Hindlimb muscle (tissue), 1 donor: ENCODE data around the gene SIX2. TPM values are rescaled to one million over a fixed set of nuclear protein-coding genes. Genes with fewer than 3 reads are reported as not detected.

ENCODE experiments used
- DNase-seq: peaks from one replicate; pipeline ENCODE4 v3.0.0-alpha.2; 2013
- polyA plus RNA-seq: library from polyadenylated mRNA; unstranded; fragments of 120-200 nt; gene quantifications from one replicate; pipeline ENCODE4 v1.2.1, GENCODE V29; 2013; ENCODE audit not compliant: insufficient read length

The SIX2 gene
- polyA plus RNA-seq, 1 donor = 7.2 TPM

DNA sequence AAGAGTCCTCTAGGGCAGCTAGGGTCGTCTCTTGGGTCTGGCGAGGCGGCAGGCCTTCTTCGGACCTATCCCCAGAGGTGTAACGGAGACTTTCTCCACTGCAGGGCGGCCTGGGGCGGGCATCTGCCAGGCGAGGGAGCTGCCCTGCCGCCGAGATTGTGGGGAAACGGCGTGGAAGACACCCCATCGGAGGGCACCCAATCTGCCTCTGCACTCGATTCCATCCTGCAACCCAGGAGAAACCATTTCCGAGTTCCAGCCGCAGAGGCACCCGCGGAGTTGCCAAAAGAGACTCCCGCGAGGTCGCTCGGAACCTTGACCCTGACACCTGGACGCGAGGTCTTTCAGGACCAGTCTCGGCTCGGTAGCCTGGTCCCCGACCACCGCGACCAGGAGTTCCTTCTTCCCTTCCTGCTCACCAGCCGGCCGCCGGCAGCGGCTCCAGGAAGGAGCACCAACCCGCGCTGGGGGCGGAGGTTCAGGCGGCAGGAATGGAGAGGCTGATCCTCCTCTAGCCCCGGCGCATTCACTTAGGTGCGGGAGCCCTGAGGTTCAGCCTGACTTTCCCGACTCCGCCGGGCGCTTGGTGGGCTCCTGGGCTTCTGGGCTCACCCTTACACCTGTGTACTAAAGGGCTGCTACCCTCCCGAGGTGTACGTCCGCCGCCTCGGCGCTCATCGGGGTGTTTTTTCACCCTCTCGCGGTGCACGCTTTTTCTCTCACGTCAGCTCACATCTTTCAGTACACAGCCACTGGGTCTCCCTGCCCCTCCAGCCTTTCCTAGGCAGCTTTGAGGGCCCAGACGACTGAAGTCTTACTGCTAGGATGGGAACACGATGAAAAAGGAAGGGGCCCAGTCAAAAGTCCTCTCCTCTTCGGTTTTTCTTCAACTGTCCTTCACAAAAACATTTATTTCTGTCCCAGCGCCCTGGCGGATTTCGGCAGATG is 8.1 kb downstream of the SIX2 start:
- no peak for DNase-seq

DNA sequence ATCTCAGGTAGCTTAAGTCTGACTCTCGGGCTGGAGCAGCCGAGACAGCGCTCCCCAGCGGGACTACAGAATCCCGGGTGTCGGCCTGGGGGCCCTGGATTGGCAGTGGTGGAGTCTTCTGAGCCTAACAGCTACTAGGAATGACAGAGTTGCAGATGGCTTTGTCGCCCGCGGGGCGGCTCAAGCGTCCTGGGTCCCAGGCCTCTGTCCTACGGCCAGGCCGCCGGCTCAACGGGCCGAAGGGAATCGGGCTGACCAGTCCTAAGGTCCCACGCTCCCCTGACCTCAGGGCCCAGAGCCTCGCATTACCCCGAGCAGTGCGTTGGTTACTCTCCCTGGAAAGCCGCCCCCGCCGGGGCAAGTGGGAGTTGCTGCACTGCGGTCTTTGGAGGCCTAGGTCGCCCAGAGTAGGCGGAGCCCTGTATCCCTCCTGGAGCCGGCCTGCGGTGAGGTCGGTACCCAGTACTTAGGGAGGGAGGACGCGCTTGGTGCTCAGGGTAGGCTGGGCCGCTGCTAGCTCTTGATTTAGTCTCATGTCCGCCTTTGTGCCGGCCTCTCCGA is 8.8 kb downstream of the SIX2 start:
- DNase-seq = no peak

DNA sequence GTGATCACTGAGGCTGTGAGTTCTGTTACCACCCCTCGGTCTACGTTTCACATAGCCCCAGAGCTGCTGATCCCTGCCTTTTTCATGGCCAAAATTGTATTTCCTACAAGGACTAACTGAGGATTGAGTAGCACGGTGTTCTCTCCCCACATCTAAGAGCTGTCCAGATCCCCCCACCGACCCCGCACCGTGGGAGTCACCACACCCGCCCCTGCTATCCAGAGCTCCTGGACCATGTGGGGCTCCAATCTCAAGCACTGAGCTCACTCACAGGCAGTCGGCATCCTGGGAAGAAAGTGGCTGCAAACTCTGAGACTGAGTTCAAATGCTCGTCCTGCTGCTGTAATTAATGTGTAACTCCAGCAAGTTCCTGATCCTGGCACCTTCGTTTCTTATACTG is 9.7 kb downstream of the SIX2 start:
- DNase-seq = no peak

DNA sequence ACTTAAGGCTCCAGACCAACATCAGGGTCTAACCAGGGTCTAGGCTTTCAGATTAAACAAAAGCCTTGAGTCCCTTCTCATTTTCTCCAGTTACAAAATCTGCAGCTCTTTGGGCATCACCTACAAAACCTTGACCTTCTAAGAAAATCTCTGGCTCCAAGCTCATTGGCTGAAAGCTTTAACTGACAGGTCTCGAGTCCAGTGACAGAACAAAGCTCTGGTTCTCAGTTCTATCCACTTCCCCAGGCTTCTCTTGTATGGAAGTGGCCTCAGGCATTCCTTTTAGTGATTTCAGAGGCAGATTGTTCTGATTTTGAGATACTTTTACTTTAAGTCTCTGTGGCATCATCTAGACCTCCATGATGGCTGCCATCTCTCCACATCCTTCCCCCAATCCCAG is 11.3 kb downstream of the SIX2 start:
- no peak for DNase-seq

DNA sequence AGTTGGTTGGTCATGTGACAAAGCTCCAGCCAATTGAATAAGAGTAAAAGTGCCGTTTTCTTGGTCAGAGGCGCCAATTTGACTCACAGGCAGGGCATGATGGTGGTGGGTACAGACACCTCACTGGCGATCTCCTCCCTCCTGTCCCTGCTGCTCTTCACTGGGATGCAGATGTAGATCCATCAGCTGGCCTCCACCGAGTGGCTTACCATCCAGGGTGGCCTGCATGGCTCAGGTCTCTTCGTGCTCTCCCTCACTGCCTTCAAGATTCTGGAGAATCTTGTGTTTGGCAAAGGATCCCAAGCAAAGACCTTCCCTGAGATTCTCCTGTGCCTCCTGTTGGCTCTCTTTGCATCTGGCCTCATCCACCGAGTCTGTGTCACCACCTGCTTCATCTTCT is 12.9 kb downstream of the SIX2 start:
- DNase-seq = no peak

DNA sequence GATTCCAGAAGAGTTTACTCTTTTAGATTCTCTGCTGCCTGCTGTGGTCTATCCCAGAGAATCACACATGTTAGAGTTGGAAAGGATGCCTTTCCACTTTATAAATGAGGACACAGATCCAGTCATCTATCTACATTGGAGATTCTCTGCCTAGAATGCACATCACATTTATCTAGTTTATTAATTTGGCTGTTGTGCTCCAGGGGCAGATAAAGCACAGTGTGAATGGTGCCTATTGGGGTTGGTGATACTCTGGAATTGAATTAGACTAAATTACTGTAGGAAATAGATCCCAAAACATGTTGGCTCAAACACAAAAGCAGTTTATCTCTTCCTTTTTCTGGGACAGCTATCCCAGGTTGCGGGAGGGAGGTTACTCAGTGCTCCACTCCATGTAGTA is 14.9 kb downstream of the SIX2 start:
- no peak for DNase-seq

DNA sequence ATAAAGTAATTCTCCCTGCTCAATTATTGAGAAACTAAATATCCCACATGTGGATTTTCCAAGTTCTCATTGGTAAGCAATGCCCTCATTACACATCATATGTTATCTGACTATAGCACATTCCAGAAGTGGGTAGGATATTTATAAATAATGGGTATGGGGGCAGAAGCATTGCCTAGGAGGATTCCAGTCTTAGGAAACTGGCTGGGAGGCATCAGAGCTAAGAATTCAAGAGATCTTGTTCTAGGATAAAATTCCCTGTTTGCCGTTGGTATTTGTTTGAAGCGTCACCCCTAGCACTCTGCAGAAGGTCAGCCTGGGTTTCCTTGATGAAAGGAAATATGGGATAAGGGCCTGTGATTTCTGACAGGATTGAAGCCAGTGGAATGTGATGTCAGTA is 20.1 kb downstream of the SIX2 start:
- DNase-seq = no peak

DNA sequence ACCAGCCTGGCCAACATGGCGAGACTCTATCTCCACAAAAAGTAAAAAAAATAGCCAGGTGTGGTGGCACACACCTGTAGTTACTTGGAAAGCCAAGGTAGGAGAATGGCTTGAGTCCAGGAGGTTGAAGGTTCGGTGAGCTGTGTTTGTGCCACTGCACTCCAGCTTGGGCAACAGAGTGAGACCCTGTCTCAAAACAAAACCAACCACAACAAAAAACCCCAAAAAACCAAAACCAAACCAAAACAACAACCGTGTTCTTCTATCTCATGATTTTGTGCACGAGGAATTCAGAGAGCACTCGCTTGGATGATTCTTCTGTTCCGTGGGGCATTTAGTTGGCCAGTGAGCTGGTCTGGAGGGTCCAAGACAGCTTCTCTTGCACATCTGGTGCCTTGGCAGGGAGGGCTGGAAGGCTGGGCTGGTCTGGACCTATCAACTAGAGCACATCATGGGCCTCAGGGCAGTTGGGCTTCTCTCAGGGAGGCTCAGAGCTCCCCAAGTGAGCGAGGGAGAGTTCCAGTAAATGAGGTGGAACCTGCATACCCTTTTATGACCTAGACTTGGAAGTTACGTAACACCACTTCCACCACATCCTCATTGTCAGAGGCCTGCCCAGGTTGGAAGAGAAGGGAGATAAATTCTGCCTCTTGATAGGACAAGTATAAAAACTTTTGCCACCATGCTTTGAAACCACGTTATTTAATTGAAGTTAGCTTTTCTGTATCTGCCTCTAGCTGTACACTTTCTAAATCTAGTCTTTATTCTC is 25.2 kb downstream of the SIX2 start:
- DNase-seq = no peak

DNA sequence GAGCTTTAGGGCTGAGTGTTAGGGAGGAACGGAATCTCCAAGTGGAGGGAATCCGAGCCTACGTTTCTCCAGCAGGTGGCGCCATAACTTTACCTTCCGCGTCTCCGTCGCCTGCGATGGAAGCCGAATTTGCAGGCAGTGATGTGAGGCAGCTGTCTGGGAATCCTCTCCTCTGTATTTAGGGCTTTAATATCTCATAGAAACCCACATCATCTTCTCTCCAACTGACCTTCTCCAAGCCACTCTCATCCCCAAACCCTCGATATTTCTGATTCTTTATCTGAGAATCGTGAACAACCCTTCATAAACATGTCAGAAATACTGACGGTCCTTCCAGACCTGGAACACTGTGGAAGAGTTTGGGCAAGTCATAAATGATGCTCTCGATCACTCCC is 27.5 kb downstream of the SIX2 start:
- peak; percentile 86 for DNase-seq

DNA sequence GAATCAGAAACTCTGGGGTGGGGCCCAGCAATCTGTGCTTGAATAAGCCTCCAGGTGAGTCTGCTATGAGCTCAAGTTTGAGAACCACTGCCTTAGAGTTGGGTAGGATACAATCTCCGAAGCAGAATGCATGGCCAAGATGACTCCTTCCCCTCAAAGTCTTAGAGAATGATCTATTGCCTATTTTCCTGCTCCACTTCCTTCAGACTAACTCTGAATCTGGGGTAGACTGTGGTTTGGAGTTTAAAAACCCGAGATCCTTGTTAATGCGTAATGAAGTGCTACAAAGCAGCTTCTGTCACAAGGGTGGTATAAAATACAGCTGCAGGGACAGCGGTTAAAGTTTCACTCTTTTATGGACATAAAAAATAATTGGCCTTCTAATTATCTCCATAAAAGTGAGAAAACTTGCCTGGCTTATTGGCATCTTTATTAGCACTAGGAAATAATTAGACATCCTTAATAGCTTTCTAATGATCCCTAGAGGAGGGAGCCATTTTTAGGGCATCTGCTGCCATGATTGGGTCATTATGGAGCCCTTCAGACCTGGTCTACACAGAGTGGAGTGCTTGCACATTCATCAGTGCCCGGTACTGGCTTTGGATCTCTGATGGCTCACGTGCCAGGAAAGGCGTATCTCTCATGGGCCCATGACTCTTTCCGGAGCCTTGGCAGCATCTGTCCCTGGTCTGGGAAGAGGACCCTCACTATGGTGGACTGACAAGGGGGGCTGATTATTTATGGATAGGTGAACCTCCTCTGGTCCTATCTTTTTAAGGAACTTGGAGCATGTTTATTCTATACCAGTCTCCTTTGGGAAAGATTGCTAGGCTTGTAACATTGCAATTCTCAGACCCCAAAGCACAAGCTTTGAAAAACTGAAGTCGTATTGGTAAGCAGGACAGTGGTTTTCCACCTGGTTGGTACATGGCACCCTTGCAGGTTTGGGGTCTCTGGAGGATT is 28.2 kb downstream of the SIX2 start:
- no peak for DNase-seq

DNA sequence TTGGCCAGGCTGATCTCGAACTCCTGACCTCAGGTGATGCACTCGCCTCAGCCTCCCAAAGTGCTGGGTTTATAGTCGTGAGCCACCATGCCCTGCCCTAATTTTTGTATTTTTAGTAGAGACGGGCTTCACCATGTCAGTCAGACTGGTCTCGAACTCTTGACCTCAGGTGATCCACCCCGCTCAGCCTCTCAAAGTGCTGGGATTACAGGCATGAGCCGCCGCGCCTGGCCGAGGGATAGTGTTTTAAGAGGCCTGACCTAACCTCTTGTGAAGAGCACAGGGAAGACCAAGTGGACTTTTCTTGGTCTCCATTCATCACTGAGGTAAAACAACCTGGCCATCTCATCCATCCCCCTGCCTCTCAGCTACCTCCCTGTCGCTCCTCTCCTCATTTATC is 29.7 kb downstream of the SIX2 start:
- DNase-seq = no peak

DNA sequence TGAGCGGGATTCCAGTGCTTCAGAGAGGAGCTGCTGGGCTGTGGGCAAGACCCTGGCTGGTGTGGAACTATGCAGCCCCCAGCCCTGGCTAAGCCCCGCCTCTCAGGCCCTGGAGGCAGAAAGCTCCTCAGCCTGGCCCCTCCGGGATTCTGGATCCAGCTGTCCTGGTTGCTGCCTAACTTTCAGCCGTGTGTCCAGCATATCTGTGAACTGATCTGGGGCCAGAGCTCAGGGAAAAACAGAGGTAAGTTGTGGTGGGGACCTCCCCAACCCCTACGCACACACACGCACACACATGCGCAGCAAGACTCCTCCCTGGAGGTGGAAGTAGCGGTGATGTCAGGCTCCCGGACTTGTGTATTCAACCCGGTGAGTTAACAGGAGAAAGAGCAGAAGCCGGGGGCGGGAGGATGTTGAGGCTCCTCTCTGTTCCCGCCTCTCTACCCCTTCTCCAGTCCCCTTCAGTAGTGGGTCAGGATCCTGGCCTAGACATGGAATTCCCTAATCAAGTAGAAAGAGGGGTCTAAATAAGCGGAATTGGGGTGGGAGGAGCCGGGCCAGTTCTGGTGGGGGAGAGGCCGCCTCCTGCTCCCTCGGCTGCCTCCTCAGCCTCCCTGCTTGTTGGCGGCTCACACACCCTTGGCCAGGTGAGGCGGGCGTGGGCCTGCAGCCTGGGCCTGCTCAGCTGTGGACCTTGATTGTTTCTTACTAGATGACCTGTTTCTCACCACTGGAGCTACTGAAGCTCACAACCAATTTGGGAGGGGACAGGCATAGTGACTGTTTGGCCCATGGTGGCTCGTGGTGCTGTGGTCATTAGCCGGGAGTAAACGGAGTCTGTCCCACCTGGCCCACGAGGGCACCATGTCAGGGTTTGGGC is 33.4 kb downstream of the SIX2 start:
- no peak for DNase-seq

DNA sequence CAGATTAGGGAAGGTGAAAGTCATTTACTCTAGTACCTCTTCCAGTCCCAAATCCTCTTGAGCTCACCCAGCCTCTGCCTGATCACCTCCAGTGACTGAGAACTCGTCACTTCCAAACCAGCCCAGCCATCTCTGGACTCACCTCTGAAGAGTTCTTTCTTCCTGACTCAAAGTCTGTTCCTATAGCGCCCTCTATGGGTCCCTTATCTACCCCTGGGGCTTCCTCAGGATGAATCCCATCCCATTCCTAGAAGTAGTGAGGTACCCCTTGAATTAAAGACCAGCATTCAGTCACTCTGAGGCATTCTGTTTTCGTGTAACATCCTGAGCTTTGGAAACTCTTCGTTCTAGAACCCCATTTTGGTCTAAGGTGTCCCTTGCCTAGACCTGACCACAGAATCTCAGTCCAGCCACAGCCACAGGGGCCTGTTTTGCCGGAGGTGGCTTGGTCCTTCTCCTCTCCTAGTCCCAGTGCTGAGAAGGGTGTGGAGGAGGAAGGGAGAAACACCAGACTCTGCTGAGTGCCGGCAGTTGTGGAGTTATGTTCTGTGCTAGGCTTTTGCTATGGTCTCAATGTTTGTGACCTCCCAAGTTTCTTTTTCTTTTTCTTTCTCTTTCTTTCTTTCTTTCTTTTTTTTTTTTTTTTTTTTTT is 35.1 kb downstream of the SIX2 start:
- no peak for DNase-seq

DNA sequence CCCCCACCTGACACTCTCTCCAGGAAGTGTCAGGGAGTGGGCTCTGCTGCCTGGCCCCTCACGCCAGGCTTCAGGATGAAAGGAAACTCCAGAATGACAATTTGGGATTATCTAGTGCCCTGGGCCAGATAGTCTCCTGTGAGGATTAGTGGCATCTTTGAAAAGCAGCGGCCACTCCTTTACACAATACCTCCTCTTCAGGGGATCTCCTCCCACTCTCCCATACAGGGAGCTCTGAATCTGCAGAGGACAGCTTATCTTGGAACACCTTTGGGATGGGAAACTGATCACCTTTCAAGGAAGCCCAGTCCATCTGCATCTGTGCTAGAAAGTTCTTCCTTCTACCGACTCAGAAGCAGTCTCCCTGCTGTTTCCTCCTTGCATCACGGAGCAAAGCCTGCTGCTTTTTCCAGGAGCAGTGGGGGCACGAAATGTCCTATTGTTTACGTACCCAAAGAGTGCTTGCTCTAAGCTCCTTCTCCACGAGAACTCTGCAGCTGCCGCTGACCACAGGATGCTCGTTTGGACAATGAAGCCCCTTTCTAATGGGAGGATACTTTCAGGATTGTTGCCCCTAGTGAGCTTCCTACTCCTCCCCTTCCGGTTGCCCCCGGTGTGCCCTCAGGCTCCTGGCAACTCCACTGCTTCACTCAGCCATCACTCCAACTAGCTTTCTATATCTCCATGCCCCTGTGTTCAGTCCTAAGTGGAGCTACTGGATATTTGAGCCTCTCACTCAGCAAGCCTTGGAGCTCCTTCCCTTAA is 36.3 kb downstream of the SIX2 start:
- no peak for DNase-seq

DNA sequence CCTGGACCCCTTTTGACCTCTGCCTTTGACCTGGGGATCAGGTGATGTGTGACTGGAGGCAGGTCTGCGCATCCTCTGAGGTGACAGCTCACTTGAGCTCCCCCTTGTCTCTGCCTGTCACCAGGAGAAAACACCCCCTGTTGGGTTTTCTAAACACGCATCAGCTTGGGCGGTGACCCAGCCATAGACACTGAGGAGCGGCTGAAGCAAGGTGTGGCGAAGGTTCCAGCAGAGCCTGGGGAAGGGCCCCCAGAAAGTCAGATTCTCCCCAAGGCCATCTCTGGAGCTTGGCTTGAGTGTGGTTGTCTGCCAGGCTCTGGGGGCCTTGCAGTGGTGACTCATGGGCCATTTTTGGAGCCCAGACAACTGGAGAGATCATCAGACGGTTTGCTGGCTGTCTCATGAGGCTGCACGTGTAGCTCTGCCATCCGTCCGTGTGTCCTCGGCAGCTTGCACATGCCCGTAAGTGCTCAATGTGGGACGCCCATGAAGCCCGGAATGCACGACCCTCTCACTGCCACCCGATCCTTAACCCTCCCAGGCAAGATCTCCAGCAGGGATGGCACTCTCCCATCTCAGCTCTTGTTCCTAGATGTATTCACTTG is 38.3 kb downstream of the SIX2 start:
- no peak for DNase-seq

DNA sequence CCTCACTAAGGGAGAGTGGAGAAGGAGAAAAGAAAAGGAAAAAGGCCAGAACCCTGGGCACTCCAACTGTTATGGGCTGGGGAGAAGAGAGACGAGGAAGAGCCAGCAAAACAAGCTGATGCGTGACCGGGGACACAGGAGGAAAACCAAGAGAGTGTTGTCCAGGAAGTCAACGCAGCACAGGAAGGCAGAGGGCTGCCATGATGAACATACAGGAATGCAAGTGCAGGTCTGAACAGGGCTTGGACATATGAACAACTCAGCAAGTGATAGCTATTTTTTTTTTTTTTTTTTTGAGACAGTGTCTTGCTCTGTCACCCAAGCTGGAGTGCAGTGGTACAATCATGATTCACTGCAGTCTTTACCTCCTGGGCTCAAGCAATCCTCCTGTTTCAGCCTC is 39.3 kb downstream of the SIX2 start:
- no peak for DNase-seq

DNA sequence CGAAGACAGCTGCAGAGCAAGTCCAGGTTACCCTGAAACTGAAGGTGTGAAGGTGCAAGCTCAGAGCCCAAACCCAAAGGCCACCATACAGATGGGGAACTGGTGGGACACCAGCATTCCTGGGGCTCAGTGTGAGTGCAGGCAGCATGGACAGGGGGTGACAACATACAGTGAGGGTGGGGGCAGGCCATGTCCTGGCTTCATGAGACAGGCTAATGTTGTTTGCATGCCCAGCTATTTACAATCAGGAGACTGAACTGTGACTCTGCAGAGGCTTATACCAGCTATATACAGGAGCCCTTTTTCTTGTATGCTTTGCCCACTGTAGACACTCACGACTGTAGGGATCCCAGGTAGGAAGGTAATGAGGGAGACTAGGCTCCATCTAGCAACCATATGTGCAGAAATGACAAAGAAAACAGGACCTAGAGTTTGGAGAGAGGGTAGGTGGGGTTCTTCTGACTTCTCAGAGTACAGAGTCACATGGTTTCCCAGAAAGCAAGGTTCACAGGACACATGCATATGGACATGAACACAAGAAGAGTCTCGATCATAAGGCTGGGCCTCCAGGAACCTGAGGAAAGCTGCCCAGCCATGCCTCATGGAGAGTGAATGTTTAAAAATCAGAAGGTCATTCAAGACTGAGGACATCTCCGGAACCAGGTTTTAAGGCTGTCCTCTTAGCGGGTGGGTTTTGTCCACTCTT is 41.4 kb downstream of the SIX2 start:
- DNase-seq = no peak

DNA sequence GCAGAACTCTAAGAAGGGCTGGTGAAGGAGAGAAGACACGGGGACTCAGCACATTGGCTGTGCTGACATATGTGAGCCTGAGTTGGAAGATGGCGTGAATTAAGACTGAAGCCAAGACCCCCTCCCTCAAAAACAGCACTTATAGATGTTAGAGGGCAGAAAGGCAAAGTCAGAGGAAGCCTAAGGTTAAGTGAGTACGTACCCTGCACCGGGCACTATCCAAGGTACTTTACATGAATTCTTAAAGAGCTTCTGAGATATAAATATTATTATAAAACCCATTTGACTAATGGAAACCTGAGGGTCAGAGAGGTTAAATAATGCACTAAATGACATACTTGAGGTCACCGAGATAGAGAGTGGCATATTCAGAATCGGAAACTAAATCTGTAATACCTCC is 42.2 kb downstream of the SIX2 start:
- DNase-seq = no peak

DNA sequence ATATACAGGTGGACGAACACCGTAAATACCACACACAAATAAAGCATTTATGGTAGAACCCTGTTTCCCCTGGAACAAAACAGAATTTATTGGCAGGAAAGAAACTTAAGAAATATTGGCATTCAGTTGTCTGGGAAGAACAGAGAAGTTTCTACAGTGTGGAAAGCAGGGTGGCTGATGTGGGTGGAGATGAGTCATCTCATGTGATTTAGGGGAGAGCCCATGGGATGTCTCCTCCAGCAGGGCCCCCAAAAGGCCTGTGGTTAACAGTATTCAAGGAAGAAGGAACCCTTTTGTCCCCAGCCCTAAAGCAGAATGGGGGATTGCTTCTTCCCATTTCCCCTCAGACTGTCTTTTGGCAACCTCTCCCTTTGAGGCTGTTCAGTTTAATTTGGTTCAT is 43.6 kb downstream of the SIX2 start:
- DNase-seq = no peak
